HG02938 (cell line): ENCODE data around the gene TIMM17A.

ENCODE experiments used
- ATAC-seq: cut with Tn5 transposase; IDR thresholded peaks from one replicate; pipeline ENCODE4 v1.9.1; 2021; ENCODE audit warnings: mild to moderate bottlenecking, moderate library complexity; ENCODE audit not compliant: unreplicated experiment

The TIMM17A gene

GRCh38 chr1:201955009-201955728 lies at the start of gene TIMM17A:
TSS of gene TIMM17A (plus strand) at chr1:201955503. CDS start at chr1:201955527, 24 bp downstream.
- ATAC-seq = peak; percentile 98

GRCh38 chr1:201906336-201906735 lies 49.0 kb upstream of the TIMM17A start:
- ATAC-seq = no peak

DNA sequence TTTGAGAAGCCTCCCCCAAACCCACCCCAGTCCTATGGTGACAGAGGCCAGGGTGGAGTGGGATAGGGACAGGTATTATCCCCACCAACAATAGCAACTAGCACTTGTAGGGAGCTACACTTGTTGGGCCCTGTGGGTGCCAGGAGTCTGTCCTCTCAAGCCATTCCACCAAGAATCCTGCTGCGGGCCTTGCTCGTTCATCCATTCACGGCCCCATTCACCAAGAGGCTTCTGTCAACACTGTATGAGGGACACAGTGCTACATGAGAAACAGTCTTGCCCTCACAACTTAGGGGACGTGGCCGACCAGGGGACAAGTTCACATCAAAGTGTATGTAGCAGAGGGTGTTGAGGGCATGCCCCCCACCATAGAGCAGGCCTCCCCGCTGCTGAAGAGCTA lies 47.7 kb upstream of the TIMM17A start:
- ATAC-seq = no peak

DNA sequence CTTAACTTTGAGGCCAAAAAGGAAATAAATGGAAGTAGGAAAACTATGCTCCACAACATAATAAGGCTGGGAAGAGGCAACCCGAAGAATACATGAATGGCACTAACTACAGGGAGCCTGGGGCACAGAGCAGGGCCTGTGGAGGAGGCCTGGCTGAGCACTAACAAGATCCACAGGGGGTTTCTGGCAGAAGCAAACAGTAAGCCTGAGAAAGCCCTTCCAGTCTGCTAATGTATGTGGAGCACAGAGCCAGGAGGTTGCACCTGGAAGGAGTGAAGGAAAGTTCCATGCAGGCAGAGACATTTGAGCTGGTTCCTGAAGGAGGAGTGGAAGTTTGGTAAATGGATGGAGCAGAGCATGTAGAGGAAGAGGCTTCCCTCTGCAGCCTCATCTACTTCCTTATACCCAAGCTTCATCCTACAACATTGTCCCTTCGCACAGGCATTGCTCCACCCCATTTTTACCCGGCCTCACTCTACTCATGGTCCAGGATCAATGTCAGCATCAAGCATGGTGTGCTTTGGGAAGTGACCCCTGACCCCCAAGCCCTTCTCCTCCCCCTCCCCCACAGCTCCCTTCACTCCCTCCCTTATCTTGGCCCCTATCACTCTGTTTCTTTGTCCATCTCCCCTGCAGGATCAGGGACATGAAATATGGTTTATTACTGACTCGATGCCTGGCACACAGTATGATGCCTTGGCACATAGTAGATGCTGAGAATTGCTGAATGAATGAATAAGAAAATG lies 43.3 kb upstream of the TIMM17A start:
- ATAC-seq = no peak

DNA sequence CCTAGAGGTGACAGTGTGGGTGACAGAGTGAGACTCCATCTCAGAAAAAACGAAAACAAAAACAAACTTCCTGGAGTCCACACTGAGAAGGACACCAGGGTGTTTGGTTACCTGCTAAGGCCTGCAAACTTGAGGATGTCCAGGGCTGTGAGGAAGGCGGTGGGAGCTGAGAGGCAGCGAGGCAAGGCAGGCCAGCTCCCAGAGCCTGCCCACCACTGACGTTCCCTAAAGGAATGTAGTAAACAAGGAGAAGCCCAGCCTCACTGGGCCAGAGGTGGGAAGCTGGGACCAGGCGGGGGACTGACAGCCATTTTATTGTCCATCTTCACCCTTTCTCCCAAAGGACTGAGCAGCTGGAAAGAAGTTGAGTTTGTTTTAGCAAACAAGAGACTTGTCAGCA lies 42.5 kb upstream of the TIMM17A start:
- no peak for ATAC-seq

- ATAC-seq = no peak
Measured at GRCh38 chr1:201914456-201915235, 40.7 kb upstream of the TIMM17A start.

- ATAC-seq = no peak
Measured at GRCh38 chr1:201916649-201917249, 38.6 kb upstream of the TIMM17A start.

DNA sequence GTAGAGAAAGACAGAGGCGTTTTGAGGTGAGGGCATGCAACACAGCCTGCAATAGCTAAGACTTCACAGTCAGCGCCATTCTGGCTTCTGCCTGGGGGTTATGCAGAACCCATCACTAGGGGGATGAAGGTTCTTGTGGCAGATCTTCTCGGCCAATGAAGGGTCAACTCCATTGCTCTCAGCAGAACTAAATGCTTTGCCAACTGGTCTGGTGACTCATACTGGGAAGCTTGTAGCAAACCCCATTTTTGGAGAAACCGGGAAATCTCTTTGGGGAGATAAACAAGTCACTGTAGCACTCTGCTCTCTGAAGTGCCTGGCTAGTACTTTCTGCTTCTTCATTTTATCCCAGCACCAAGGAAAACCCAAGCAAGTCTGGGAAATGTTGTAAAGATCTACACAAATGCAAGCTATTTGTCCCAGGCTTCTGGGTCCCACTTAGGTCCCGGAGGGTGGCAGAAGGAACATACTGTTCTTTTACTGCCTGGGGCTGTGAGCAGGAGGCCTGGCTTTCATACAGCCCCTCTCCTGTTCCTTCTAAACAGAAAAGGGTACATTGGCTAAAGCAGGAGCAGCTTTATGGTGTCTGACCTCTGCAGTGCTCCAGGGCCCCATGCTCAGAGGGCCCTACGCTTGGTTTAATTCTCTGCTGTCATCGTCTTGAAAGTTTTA lies 37.8 kb upstream of the TIMM17A start:
- no peak for ATAC-seq

DNA sequence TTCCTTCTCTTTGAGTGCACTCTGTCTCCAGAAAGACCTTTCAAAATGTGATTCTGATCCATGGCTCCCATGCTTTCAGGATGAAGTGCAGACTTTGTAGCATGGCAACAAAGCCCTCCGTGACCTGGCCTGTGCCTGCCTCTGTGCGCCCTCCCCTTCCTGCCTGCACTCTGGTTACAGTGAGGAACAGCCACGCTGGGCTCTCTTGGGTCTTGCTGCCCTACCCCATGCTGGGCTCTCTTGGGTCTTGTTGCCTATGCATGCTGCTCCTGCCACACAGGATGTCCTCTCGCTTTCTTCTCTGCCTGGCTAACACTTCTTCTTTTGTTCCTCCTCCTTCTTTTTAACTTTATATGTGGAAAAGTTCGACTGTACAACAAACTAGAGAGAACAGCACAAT lies 37.0 kb upstream of the TIMM17A start:
- ATAC-seq = no peak

DNA sequence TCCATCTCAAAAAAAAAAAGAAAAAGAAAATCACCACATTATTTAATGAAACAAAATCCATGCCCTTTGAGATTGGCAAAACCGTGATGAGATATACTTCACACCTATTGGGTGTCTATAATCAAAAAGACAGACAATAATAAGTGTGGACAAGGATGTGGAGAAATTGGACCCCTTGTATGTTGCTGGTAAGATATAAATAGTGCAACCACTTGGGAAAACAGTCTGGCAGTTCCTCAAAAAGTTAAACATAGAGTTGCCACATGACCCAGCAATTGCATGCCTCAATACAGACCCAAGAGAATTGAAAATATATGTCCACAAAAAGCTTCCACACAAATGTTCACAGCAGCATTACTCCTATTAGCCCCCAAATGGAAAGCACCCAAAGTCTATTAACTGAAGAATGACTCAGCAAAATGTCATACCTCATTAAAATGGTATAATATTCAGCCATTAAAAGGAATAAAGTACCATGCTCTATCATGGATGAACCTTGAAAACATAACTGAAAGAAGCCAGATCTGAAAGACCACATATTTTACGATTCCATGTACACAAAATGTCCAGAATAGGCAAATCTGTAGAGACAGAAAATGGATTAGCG lies 33.2 kb upstream of the TIMM17A start:
- no peak for ATAC-seq

- ATAC-seq = no peak
Measured at GRCh38 chr1:201925301-201925567, 30.1 kb upstream of the TIMM17A start.

- no peak for ATAC-seq
Measured at GRCh38 chr1:201925981-201926645, 29.2 kb upstream of the TIMM17A start.

DNA sequence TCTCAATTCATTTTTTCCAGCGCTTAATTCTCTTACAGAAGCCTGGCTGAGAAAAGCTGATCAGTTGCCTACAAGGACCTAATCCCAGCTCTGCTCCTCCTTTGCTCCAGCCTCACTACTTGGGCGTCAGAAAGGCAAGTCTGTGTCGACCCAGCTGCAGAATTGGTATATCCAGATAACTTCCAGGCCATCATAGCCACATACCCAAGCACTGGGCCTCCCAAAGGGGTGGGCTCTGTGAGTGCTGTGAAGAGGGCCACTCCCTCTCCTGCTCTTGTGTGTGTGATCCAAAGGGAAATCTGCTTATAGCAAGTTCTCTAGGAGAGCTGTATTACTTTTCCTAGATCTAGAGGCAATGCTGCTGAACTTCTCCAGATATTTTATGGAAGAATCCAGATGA lies 27.0 kb upstream of the TIMM17A start:
- ATAC-seq = no peak

GRCh38 chr1:201930137-201930536 lies 25.2 kb upstream of the TIMM17A start:
- no peak for ATAC-seq

DNA sequence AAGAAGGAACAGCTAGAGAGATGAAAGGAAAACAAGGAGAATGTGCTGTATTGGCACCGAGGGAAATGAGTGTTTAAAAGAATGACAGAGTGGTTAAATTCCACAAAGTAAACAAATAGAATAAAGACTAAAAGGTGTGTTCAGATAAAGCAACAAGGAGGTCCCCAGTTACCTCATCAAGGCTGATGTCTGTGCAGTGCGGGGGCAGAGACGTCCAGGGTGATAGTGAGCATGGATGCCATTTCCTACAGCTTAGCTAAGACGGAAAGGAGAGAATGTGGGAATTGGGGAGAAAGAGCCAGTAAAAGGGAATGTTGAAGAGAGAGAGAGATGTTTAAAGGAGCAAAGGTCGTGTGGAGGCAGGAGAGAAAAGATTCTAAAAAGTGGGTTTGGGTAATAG lies 24.5 kb upstream of the TIMM17A start:
- no peak for ATAC-seq

GRCh38 chr1:201933840-201934430 lies 21.4 kb upstream of the TIMM17A start:
- no peak for ATAC-seq

DNA sequence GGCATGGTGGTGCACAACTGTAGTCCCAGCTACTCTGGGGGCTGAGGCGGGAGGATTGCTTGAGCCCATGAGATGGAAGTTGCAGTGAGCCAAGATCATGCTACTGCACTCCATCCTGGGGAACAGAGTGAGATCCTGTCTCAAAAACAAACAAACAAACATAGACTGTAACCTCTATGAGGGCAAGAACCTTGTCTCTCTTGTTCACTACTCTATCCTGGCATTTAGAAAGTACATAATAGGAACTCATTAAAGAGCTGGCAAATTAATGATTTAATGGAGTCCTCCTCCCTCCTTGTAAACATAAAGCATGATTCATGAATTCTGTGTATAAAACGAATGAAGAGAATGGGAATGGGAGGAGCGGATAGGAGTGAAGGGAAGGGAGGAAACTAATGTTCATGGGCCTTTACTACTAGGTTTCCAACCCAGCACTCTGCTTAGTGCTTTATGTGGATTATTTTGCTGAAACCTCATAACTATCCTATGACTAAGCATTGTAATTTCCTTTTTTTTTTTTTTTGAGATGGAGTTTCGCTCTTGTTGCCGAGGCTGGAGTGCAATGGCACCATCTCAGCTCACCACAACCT lies 17.6 kb upstream of the TIMM17A start:
- no peak for ATAC-seq

DNA sequence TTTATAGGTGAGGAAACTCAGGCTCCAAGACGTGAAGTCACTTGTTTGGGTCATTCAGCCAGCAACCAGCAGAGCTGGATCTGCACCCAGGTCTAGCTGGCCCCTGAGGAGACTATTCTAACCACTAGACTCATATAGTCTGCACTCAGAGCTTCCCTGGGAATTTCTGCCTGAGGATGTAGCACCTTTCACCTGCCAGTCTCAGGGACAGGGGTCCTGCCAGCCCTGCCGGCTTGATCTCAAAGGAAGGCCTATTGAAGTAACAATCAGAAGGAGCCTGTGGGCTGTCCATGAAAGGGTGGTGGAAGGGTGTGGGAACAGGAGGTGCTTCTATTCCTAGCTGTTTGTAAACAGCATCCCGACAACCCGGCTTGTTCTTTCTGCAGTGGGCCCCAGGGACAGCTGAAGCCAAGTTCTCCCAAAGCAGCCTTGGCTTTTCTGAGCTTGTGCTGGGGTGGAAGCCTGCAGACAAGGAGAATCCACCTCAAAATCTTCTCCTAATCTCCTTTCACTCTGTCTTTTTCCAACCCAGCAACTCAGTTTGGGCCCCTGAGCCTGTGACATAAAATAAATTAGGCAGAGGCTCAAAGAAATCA lies 16.8 kb upstream of the TIMM17A start:
- no peak for ATAC-seq

DNA sequence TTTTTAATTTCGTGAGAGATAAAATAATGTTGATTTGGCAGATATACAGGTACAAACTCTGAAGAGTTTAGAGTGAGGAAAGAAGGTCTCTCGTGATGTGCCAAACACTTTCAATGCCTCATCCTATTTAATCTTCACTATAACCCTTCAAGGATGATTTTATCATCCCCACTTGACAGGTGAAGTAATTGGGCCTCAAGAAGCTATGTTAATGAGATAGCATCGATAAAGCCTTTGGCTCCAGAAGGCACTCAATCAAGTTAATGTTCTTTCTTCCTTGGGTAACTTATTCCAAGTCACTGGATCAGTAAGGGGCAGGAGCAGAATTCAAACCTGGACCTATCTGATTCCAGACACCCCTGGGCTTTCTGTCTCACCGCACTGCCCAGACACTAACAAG lies 16.2 kb upstream of the TIMM17A start:
- no peak for ATAC-seq
